A549 (cell line): Measurements from ENCODE around the gene ZBTB20.

ENCODE experiments used
- CEBPB ChIP-seq, 2 experiments: fragments of >200 bp in 1 of 2; sonication (Bioruptor Twin) in 1 of 2; formaldehyde crosslinking in 1 of 2; IDR thresholded peaks; 2 replicates each; pipeline ENCODE4 v1.6.1; 2012 to 2016
- CTCF ChIP-seq: fragments of >200 bp; sonication (Bioruptor Twin); formaldehyde crosslinking; IDR thresholded peaks from 3 replicates; pipeline ENCODE4 v1.5.1; 2016
- JUN ChIP-seq, 2 experiments: fragments of >200 bp; sonication (Bioruptor Twin); formaldehyde crosslinking; IDR thresholded peaks; 2 replicates in 1 of 2; 3 replicates in 1 of 2; pipeline ENCODE4 v1.6.1; 2016 to 2017
- MAZ ChIP-seq: fragments of 150-350 bp; IDR thresholded peaks from 2 replicates; pipeline ENCODE4 v1.6.1; 2014; ENCODE audit warnings: antibody characterized with exemption, low read depth, low read length, borderline replicate concordance
- MYC ChIP-seq: IDR thresholded peaks from 2 replicates; pipeline ENCODE4 v1.6.1; 2012; ENCODE audit warnings: mild to moderate bottlenecking, inconsistent platforms, low read length, improper control_type of control experiment, borderline replicate concordance
- NFE2L2 ChIP-seq: fragments of 150-350 bp; conservative IDR thresholded peaks from 2 replicates; pipeline ENCODE4 v1.6.1; 2014; ENCODE audit warnings: low read length
- POLR2A ChIP-seq: IDR thresholded peaks from 2 replicates; pipeline ENCODE4 v1.6.1; 2012; ENCODE audit warnings: mild to moderate bottlenecking, low read length
- TP53 ChIP-seq: fragments of 250-450 bp; sonication (Bioruptor Pico); IDR thresholded peaks from 2 replicates; pipeline ENCODE4 v1.5.0; 2021; ENCODE audit warnings: mild to moderate bottlenecking, moderate library complexity

DNA sequence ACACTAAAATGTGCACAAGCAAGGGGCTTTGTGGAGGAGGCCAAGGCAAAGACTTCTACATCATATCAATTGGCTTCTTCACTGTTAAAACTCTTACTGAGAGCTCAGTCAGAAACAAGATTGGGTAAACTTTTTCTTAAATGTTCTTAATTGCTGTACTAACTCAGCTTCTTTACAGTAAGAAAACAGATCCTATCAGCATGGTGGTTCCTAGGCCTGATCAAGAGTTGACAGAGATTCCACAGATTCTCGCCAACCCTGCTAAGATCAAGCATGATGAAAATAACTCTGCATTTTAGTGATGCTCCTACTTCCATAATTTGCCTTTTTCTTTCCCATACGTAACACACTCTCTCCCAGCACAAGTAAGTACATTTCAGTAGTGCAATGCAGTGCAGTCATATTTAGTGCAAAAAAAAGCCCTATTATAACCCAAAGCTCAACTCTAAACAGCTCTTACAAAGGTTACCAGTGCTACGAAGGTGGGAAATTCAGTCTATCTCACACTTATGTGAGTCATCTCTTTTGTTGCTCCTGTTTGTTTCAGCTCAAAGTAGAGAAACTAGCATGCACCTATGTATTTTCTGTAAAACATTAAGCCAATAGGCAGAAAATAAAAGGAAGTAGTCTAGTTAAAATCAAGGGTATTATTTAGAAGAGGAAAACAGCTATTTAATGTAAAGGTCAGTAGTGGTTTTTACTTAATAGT, 823.4 kb downstream of the ZBTB20 start:
- TF ChIP-seq NFE2L2: no peak
- TF ChIP-seq CEBPB (IDR thresholded peaks at IDR 0.05): no peak
- TF ChIP-seq CTCF: no peak
- TF ChIP-seq JUN (IDR thresholded peaks at IDR 0.05): no peak
- TF ChIP-seq POLR2A: no peak
- no peak for TF ChIP-seq MAZ
- no peak for TF ChIP-seq TP53 (CRISPR knock-in tag)
- TF ChIP-seq MYC: no peak
